ENCODE data around the gene SCEL.

GRCh38 chr13:77545626-77546412 is 10.3 kb downstream of the SCEL start:
- TF ChIP-seq EZH2 (IDR thresholded peaks at IDR 0.05; ENCODE audit: low read depth, low read length, severe bottlenecking) = no peak
- TF ChIP-seq NRF1 (IDR thresholded peaks at IDR 0.05; ENCODE audit: low read depth, low read length) = no peak
- TF ChIP-seq CTCF (IDR thresholded peaks at IDR 0.05; ENCODE audit: control extremely low read depth in 1 of 3, insufficient read depth in 1 of 3, low read depth in 1 of 3, low read length in 3 of 3) = no peak
- no peak for TF ChIP-seq SP4 (IDR thresholded peaks at IDR 0.05; ENCODE audit: low read length)
- no peak for TF ChIP-seq GTF2F1 (IDR thresholded peaks at IDR 0.05; ENCODE audit: borderline replicate concordance, low read depth, low read length)
- no peak for TF ChIP-seq RAD21 (IDR thresholded peaks at IDR 0.05 in 1 of 2, conservative IDR thresholded peaks at IDR 0.05 in 1 of 2; ENCODE audit: low read depth in 2 of 2, low read length in 2 of 2)
- TF ChIP-seq POLR2AphosphoS5 (IDR thresholded peaks at IDR 0.05; ENCODE audit: low read depth, low read length) = no peak
- no peak for TF ChIP-seq POLR2A (IDR thresholded peaks at IDR 0.05; ENCODE audit: control extremely low read depth in 1 of 2, low read depth in 2 of 2, low read length in 2 of 2)
- TF ChIP-seq SAP30 (IDR thresholded peaks at IDR 0.05; ENCODE audit: insufficient read depth, insufficient replicate concordance, low read length) = no peak
- TF ChIP-seq TEAD4 (IDR thresholded peaks at IDR 0.05; ENCODE audit: low read depth, low read length) = no peak
- no peak for TF ChIP-seq SIN3A (conservative IDR thresholded peaks at IDR 0.05 in 1 of 2, IDR thresholded peaks at IDR 0.05 in 1 of 2; ENCODE audit: low read depth in 1 of 2, low read length in 2 of 2)
